A549 (cell line): ENCODE data around the gene HEATR5B. TPM values are rescaled to one million over a fixed set of nuclear protein-coding genes. Genes with fewer than 3 reads are reported as not detected.

Experiments
- ATAC-seq, 2 experiments: fragments of 200-7000 bp in 1 of 2; fragments of >200 bp in 1 of 2; cut with Nextera tagmentation in 1 of 2; cut with Tn5 transposase in 1 of 2; 3 replicates each; pipeline versions ENCODE4 v1.8.0 to v1.9.1; 2018 to 2020; ENCODE audit warnings: mild to moderate bottlenecking in 1 of 2, moderate library complexity in 1 of 2
- CTCF ChIA-PET: fragments of 300-600 bp; sonication (Branson Sonifier 250); formaldehyde crosslinking; extraction: SDS; loops from one replicate; lab custom pipeline; 2021; ENCODE audit warnings: antibody characterized with exemption, inconsistent platforms; lab: Yijun Ruan, JAX
- POLR2A ChIA-PET: fragments of 350-600 bp; formaldehyde crosslinking; extraction: SDS; loops from one replicate; lab custom pipeline; 2021; ENCODE audit warnings: antibody characterized with exemption, inconsistent platforms; lab: Yijun Ruan, JAX
- DNase-seq, 2 experiments: peaks; one replicate each; pipeline versions ENCODE4 v3.0.0 to v3.0.0-alpha.2; 2011 to 2016; ENCODE audit warnings: low read depth in 1 of 2, low spot score in 1 of 2
- FAIRE-seq: peaks from 2 replicates; lab custom pipeline; 2011; peaks lifted over from hg19 to GRCh38; lab: Jason Lieb, UNC
- H3K27ac ChIP-seq, 2 experiments: fragments of >200 bp; sonication (Bioruptor Twin); formaldehyde crosslinking; 3 replicates each; pipeline ENCODE4 v1.5.1; 2016 to 2017
- H3K4me1 ChIP-seq: fragments of >200 bp; sonication (Bioruptor Twin); formaldehyde crosslinking; 3 replicates; pipeline ENCODE4 v1.6.1; 2016
- H3K4me2 ChIP-seq: fragments of >200 bp; sonication (Bioruptor Twin); formaldehyde crosslinking; 3 replicates; pipeline ENCODE4 v1.6.1; 2016
- H3K4me3 ChIP-seq: fragments of >200 bp; sonication (Bioruptor Twin); formaldehyde crosslinking; 3 replicates; pipeline ENCODE4 v1.5.1; 2016
- H3K9me3 ChIP-seq: fragments of >200 bp; sonication (Bioruptor Twin); formaldehyde crosslinking; 3 replicates; pipeline ENCODE4 v1.6.1; 2016
- BHLHE40 ChIP-seq: IDR thresholded peaks from 2 replicates; pipeline ENCODE4 v1.6.1; 2012; ENCODE audit warnings: low read depth, low read length, inconsistent platforms
- CBX8 ChIP-seq: fragments of 200-600 bp; sonication (generic); IDR thresholded peaks from 2 replicates; pipeline ENCODE4 v1.6.1; 2016
- EHF ChIP-seq: fragments of 250-450 bp; sonication (Bioruptor Pico); IDR thresholded peaks from 2 replicates; pipeline ENCODE4 v1.5.0; 2020; ENCODE audit warnings: mild to moderate bottlenecking
- EP300 ChIP-seq, 2 experiments: fragments of >200 bp; sonication (Bioruptor Twin); formaldehyde crosslinking; IDR thresholded peaks; 2 replicates in 1 of 2; 3 replicates in 1 of 2; pipeline ENCODE4 v1.6.1; 2016 to 2017
- FOSB ChIP-seq: fragments of 250-450 bp; sonication (Bioruptor Pico); IDR thresholded peaks from 2 replicates; pipeline ENCODE4 v1.5.0; 2020; ENCODE audit warnings: mild to moderate bottlenecking, moderate library complexity
- HEYL ChIP-seq: fragments of 250-450 bp; sonication (Bioruptor Pico); IDR thresholded peaks from 2 replicates; pipeline ENCODE4 v1.8.0; 2021; ENCODE audit warnings: mild to moderate bottlenecking, moderate library complexity
- HOXB13 ChIP-seq: fragments of 250-450 bp; sonication (Bioruptor Pico); IDR thresholded peaks from 2 replicates; pipeline ENCODE4 v1.5.0; 2020; ENCODE audit warnings: low read depth, mild to moderate bottlenecking, moderate library complexity
- KDM5A ChIP-seq: fragments of 200-600 bp; sonication (generic); IDR thresholded peaks from 2 replicates; pipeline ENCODE4 v1.6.1; 2016; ENCODE audit warnings: antibody characterized with exemption, mild to moderate bottlenecking
- MAFK ChIP-seq: fragments of 450-650 bp; IDR thresholded peaks from 2 replicates; pipeline ENCODE4 v1.6.1; 2014; ENCODE audit not compliant: partially characterized antibody
- MAZ ChIP-seq: fragments of 150-350 bp; IDR thresholded peaks from 2 replicates; pipeline ENCODE4 v1.6.1; 2014; ENCODE audit warnings: antibody characterized with exemption, low read depth, low read length, borderline replicate concordance
- MYC ChIP-seq: IDR thresholded peaks from 2 replicates; pipeline ENCODE4 v1.6.1; 2012; ENCODE audit warnings: mild to moderate bottlenecking, inconsistent platforms, low read length, improper control_type of control experiment, borderline replicate concordance
- NFE2L2 ChIP-seq: fragments of 150-350 bp; conservative IDR thresholded peaks from 2 replicates; pipeline ENCODE4 v1.6.1; 2014; ENCODE audit warnings: low read length
- PHF8 ChIP-seq: fragments of 200-600 bp; sonication (generic); IDR thresholded peaks from 2 replicates; pipeline ENCODE4 v1.6.1; 2016; ENCODE audit warnings: low read depth, mild to moderate bottlenecking, antibody characterized with exemption, moderate library complexity, borderline replicate concordance
- POLR2A ChIP-seq: IDR thresholded peaks from 2 replicates; pipeline ENCODE4 v1.6.1; 2012; ENCODE audit warnings: mild to moderate bottlenecking, low read length
- RAD21 ChIP-seq, 2 experiments: fragments of >200 bp in 1 of 2; sonication (Bioruptor Twin) in 1 of 2; formaldehyde crosslinking in 1 of 2; IDR thresholded peaks in 1 of 2; conservative IDR thresholded peaks in 1 of 2; 2 replicates in 1 of 2; 3 replicates in 1 of 2; pipeline ENCODE4 v1.6.1; 2012 to 2018; ENCODE audit warnings: inconsistent platforms in 1 of 2
- SMC3 ChIP-seq: fragments of >200 bp; sonication (Bioruptor Twin); formaldehyde crosslinking; IDR thresholded peaks from 3 replicates; pipeline ENCODE4 v1.6.1; 2018; ENCODE audit warnings: inconsistent platforms
- SREBF2 ChIP-seq: fragments of 450-650 bp; IDR thresholded peaks from 2 replicates; pipeline ENCODE4 v1.6.1; 2014; ENCODE audit warnings: mild to moderate bottlenecking, moderate library complexity
- TFCP2L1 ChIP-seq: fragments of 250-450 bp; sonication (Bioruptor Pico); IDR thresholded peaks from 2 replicates; pipeline ENCODE4 v1.5.0; 2021; ENCODE audit warnings: mild to moderate bottlenecking
- ZFP36 ChIP-seq: fragments of 450-650 bp; IDR thresholded peaks from 2 replicates; pipeline ENCODE4 v1.6.1; 2014; ENCODE audit warnings: borderline replicate concordance; ENCODE audit not compliant: partially characterized antibody
- ZSCAN20 ChIP-seq: fragments of 250-450 bp; sonication (Bioruptor Pico); IDR thresholded peaks from 2 replicates; pipeline ENCODE4 v1.8.0; 2022; ENCODE audit warnings: mild to moderate bottlenecking, moderate library complexity
- WGBS: methylation state at CpG from one replicate; pipeline ENCODE4 v1.1.6; 2017; ENCODE audit errors: missing lambda C conversion rate; 5-methylcytosine and 5-hydroxymethylcytosine counted together
- polyA plus RNA-seq, 4 experiments: library from polyadenylated mRNA; depleted of rRNA in 3 of 4; stranded (reverse); fragments of >200 nt; fragmentation: RNase III in 1 of 4; extraction: RNeasy Plus Mini Kit Qiagen cat#74134 plus additional on column Dnase treatment in 1 of 4; gene quantifications; 2 replicates in 3 of 4; 3 replicates in 1 of 4; pipeline ENCODE4 v1.2.3, GENCODE V29; 2011 to 2017
- TF ChIP-seq, protein P1 (sequence below): fragments of 250-450 bp; sonication (Bioruptor Pico); IDR thresholded peaks from 2 replicates; pipeline ENCODE4 v1.5.0; 2021; ENCODE audit warnings: mild to moderate bottlenecking, moderate library complexity, borderline replicate concordance
- TF ChIP-seq, protein P2 (sequence below): IDR thresholded peaks from 2 replicates; pipeline ENCODE4 v1.6.1; 2012
- TF ChIP-seq, protein P3 (sequence below): fragments of >200 bp; sonication (Bioruptor Twin); formaldehyde crosslinking; IDR thresholded peaks from 3 replicates; pipeline ENCODE4 v1.5.1; 2016
- TF ChIP-seq, protein P4 (sequence below): fragments of >200 bp; sonication (Bioruptor Twin); formaldehyde crosslinking; IDR thresholded peaks from 2 replicates; pipeline ENCODE4 v1.6.1; 2016

HEATR5B gene
- polyA plus RNA-seq, 2 of the 4 experiments (the other 2 are of a cell fraction), result 8.4 to 26.1 TPM

DNA sequence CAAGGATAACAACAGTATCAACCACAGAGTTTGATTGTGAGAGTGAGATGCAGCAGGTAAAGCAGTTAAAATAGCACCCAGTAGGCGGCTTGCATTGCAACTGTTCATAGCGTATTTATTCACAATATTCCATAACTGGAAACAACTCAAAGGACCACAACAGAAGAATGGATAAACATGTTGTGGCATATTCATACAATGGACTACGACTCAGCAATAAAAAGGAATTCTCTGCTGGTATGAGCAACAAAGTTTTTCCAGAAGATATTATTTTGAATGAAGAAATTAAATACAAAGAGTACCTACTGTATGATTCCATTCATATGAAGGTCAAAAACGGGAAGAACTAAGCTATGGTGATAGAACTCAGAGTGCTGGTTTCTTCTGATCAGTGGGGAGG is 25.4 kb upstream of the HEATR5B start:
- Histone ChIP-seq H3K4me1 (peaks cover 1% of the 10 kb centered on the region; the same call in 1 of the 3 replicates), H3K4me2 (no peak overlapping the region), H3K9me3 (no peaks in the 10 kb centered on the region), H3K27ac (no peak overlapping the region), H3K4me3 (no peak overlapping the region)
- 85% methylated on average over 4 of the region's 4 CpGs for WGBS
- POLR2A ChIA-PET, result no interaction called here
- TF ChIP-seq MAFK (peak; percentile 63), HEYL (no peak)
- CTCF ChIA-PET, result no interaction called here
- DNase-seq (no peak), FAIRE-seq (no peak), ATAC-seq (no peak)

DNA sequence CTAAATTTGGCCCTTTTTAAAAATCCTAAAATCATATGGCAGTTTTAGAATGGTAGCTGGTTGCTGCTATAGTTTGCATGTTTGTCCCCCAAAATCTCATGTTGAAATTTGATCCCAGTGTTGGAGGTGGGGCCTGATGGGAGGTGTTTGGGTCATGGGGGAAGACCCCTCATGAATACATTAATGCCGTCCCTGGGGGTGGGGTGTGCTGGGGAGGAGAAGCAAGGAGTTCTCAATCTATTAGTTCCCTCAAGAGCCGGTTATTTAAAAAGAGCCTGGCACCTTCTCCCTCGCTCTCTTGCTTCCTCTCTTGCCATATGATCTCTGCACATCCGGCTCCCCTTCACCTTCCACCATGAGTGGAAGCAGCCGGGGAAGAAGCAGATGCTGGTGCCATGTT is 21.0 kb upstream of the HEATR5B start:
- no peak overlapping the region for H3K4me3 ChIP-seq
- H3K9me3 ChIP-seq, result no peaks in the 10 kb centered on the region
- TF ChIP-seq SREBF2, result no peak
- TF ChIP-seq EHF (CRISPR knock-in tag), result no peak
- no peak for TF ChIP-seq PHF8
- no peak for TF ChIP-seq ZSCAN20 (CRISPR knock-in tag)
- TF ChIP-seq, protein P1, sequence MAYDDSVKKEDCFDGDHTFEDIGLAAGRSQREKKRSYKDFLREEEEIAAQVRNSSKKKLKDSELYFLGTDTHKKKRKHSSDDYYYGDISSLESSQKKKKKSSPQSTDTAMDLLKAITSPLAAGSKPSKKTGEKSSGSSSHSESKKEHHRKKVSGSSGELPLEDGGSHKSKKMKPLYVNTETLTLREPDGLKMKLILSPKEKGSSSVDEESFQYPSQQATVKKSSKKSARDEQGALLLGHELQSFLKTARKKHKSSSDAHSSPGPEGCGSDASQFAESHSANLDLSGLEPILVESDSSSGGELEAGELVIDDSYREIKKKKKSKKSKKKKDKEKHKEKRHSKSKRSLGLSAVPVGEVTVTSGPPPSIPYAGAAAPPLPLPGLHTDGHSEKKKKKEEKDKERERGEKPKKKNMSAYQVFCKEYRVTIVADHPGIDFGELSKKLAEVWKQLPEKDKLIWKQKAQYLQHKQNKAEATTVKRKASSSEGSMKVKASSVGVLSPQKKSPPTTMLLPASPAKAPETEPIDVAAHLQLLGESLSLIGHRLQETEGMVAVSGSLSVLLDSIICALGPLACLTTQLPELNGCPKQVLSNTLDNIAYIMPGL, result no peak
- no peak for TF ChIP-seq SMC3
- H3K4me2 ChIP-seq, result no peak overlapping the region
- H3K4me1 ChIP-seq, result peaks cover 14% of the 10 kb centered on the region
- ATAC-seq (no peak), DNase-seq (no peak), FAIRE-seq (no peak)
- CTCF ChIA-PET, result interaction anchor here (0.6 to 0.7 kb wide), 2 partner anchors 27 to 29 kb away, joined by 3 read pairs; no protein-coding TSS in a partner anchor
- POLR2A ChIA-PET, result no interaction called here
- H3K27ac ChIP-seq, result no peak overlapping the region
- WGBS, result 92% methylated on average over 5 of the region's 5 CpGs

- DNase-seq (no peak), FAIRE-seq (no peak), ATAC-seq (no peak; a peak in 1 of 6 replicates)
- WGBS, result 82% methylated on average over 2 of the region's 2 CpGs
- POLR2A ChIA-PET, result no interaction called here
- H3K4me2 ChIP-seq, result peak overlapping the region; percentile 50
- CTCF ChIA-PET, result no interaction called here
- no peak for TF ChIP-seq MAZ
- TF ChIP-seq MAFK, result no peak
- no peak for TF ChIP-seq CBX8
- no peak for TF ChIP-seq ZFP36
- TF ChIP-seq EHF (CRISPR knock-in tag), result no peak
- no peak for TF ChIP-seq MYC
- no peak for TF ChIP-seq HOXB13 (CRISPR knock-in tag)
- TF ChIP-seq TFCP2L1 (CRISPR knock-in tag), result no peak
- no peak for TF ChIP-seq RAD21 (conservative IDR thresholded peaks at IDR 0.05 in 1 of 2, IDR thresholded peaks at IDR 0.05 in 1 of 2)
- no peak for TF ChIP-seq POLR2A
- no peak for TF ChIP-seq EP300 (IDR thresholded peaks at IDR 0.05)
- no peak for TF ChIP-seq KDM5A
- TF ChIP-seq FOSB (CRISPR knock-in tag), result no peak
- no peak for TF ChIP-seq BHLHE40
- TF ChIP-seq, protein P2, sequence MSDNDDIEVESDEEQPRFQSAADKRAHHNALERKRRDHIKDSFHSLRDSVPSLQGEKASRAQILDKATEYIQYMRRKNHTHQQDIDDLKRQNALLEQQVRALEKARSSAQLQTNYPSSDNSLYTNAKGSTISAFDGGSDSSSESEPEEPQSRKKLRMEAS, result no peak
- TF ChIP-seq, protein P3, sequence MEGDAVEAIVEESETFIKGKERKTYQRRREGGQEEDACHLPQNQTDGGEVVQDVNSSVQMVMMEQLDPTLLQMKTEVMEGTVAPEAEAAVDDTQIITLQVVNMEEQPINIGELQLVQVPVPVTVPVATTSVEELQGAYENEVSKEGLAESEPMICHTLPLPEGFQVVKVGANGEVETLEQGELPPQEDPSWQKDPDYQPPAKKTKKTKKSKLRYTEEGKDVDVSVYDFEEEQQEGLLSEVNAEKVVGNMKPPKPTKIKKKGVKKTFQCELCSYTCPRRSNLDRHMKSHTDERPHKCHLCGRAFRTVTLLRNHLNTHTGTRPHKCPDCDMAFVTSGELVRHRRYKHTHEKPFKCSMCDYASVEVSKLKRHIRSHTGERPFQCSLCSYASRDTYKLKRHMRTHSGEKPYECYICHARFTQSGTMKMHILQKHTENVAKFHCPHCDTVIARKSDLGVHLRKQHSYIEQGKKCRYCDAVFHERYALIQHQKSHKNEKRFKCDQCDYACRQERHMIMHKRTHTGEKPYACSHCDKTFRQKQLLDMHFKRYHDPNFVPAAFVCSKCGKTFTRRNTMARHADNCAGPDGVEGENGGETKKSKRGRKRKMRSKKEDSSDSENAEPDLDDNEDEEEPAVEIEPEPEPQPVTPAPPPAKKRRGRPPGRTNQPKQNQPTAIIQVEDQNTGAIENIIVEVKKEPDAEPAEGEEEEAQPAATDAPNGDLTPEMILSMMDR, result no peak
- TF ChIP-seq NFE2L2, result no peak
- TF ChIP-seq, protein P4, sequence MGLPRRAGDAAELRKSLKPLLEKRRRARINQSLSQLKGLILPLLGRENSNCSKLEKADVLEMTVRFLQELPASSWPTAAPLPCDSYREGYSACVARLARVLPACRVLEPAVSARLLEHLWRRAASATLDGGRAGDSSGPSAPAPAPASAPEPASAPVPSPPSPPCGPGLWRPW, result no peak
- H3K27ac ChIP-seq, result no peak overlapping the region
- peaks cover 14% of the 10 kb centered on the region for H3K4me1 ChIP-seq
- no peak overlapping the region for H3K4me3 ChIP-seq
- H3K9me3 ChIP-seq, result no peaks in the 10 kb centered on the region
Observed at GRCh38 chr2:37104178-37104577, 20.0 kb upstream of the HEATR5B start.
